ENCODE results near the gene CDC34.

The CDC34 gene

GRCh38 chr19:585551-586110 lies 54.1 kb downstream of the CDC34 start:
- in situ Hi-C loops (cut with MboI; ENCODE audit: low sequenced_read_pairs) = no loop called here

- in situ Hi-C loops (cut with MboI; ENCODE audit: low sequenced_read_pairs) = no loop called here
These were observed 56.7 kb downstream of the CDC34 start for GRCh38 chr19:588093-588740.

GRCh38 chr19:588741-589692 lies 57.5 kb downstream of the CDC34 start:
- in situ Hi-C loops (cut with MboI; ENCODE audit: low sequenced_read_pairs) = no loop called here

GRCh38 chr19:589693-590395 lies 58.3 kb downstream of the CDC34 start, which contains the start of gene HCN2:
TSS of gene HCN2 (plus strand) at chr19:589881. CDS start at chr19:589946, 65 bp downstream.
- in situ Hi-C loops (cut with MboI; ENCODE audit: low sequenced_read_pairs) = no loop called here

- in situ Hi-C loops (cut with MboI; ENCODE audit: low sequenced_read_pairs) = no loop called here
These were observed 58.8 kb downstream of the CDC34 start for GRCh38 chr19:590396-590745.

- in situ Hi-C loops (cut with MboI; ENCODE audit: low sequenced_read_pairs) = no loop called here
These were observed 59.2 kb downstream of the CDC34 start for GRCh38 chr19:590750-591098.

GRCh38 chr19:591099-591958 lies 59.8 kb downstream of the CDC34 start:
- in situ Hi-C loops (cut with MboI; ENCODE audit: low sequenced_read_pairs) = no loop called here
